ENCODE measurements around the gene FAM76A.

- TF ChIP-seq CTCF (IDR thresholded peaks at IDR 0.05) = no peak
- no peak for TF ChIP-seq POLR2A (IDR thresholded peaks at IDR 0.05)
These were observed 81.6 kb downstream of the FAM76A start for GRCh38 chr1:27807385-27807784.

All from right lobe of liver (tissue), 4 donors.